Measurements from ENCODE around the gene GALNTL6. TPM values are rescaled to one million over a fixed set of nuclear protein-coding genes. Genes with fewer than 3 reads are reported as not detected.

Gene GALNTL6
- total and polyA plus RNA-seq, 3 experiments from 2014 or later, result not detected

GRCh38 chr4:172938072-172938829 is 1125.0 kb downstream of the GALNTL6 start:
- H3K9me3 ChIP-seq (ENCODE audit: low read length), result no peaks in the 10 kb centered on the region
- H3K27ac ChIP-seq (ENCODE audit: low read depth, low read length), result no peak overlapping the region
- no peaks in the 10 kb centered on the region for H3K4me1 ChIP-seq (ENCODE audit: insufficient read depth, low read length)
- DNase-seq, result no peak
- ChIA-PET POLR2A (no interaction called here), CTCF (no interaction called here)
- H3K36me3 ChIP-seq (ENCODE audit: insufficient read depth, low read length), result no peaks in the 10 kb centered on the region
- Mint-ChIP-seq H3K27me3 (peaks cover 8% of the 10 kb centered on the region in 2 donors), H3K36me3 (no peaks in the 10 kb centered on the region), H3K4me3 (no peak overlapping the region), H3K9me3 (peaks cover 0 to 6% (median 0%) of the 10 kb centered on the region in 5 donors), H3K27ac (no peak overlapping the region), H3K4me1 (no peaks in the 10 kb centered on the region)
- H3K4me3 ChIP-seq (ENCODE audit: low read length), result no peak overlapping the region
- no peaks in the 10 kb centered on the region for H3K27me3 ChIP-seq (ENCODE audit: insufficient read depth, low read length, poor library complexity, severe bottlenecking)

GRCh38 chr4:172938870-172939269 is 1125.7 kb downstream of the GALNTL6 start:
- Histone ChIP-seq H3K9me3 (ENCODE audit: low read length) (no peaks in the 10 kb centered on the region), H3K27me3 (ENCODE audit: insufficient read depth, low read length, poor library complexity, severe bottlenecking) (no peaks in the 10 kb centered on the region), H3K4me3 (ENCODE audit: low read length) (no peak overlapping the region), H3K36me3 (ENCODE audit: insufficient read depth, low read length) (no peaks in the 10 kb centered on the region), H3K27ac (ENCODE audit: low read depth, low read length) (no peak overlapping the region), H3K4me1 (ENCODE audit: insufficient read depth, low read length) (no peaks in the 10 kb centered on the region)
- H3K36me3 Mint-ChIP-seq, result no peaks in the 10 kb centered on the region
- POLR2A ChIA-PET, result no interaction called here
- no peak for DNase-seq
- no peaks in the 10 kb centered on the region for H3K4me1 Mint-ChIP-seq
- no peak overlapping the region for H3K27ac Mint-ChIP-seq
- H3K27me3 Mint-ChIP-seq, result peaks cover 5 to 8% of the 10 kb centered on the region in 2 donors
- CTCF ChIA-PET, result no interaction called here
- no peak overlapping the region for H3K4me3 Mint-ChIP-seq
- H3K9me3 Mint-ChIP-seq, result peaks cover 0 to 6% (median 0%) of the 10 kb centered on the region in 5 donors

GRCh38 chr4:172942840-172943239 is 1129.6 kb downstream of the GALNTL6 start:
- H3K9me3 Mint-ChIP-seq, result peaks cover 0 to 6% (median 0%) of the 10 kb centered on the region in 5 donors
- no peak overlapping the region for H3K4me3 Mint-ChIP-seq
- peaks cover 0 to 4% of the 10 kb centered on the region in 2 donors for H3K27me3 Mint-ChIP-seq
- no peaks in the 10 kb centered on the region for H3K4me1 Mint-ChIP-seq
- ChIA-PET CTCF (no interaction called here), POLR2A (no interaction called here)
- no peaks in the 10 kb centered on the region for H3K36me3 Mint-ChIP-seq
- Histone ChIP-seq H3K27me3 (ENCODE audit: insufficient read depth, low read length, poor library complexity, severe bottlenecking) (no peaks in the 10 kb centered on the region), H3K4me3 (ENCODE audit: low read length) (no peak overlapping the region), H3K9me3 (ENCODE audit: low read length) (no peaks in the 10 kb centered on the region), H3K4me1 (ENCODE audit: insufficient read depth, low read length) (no peaks in the 10 kb centered on the region), H3K36me3 (ENCODE audit: insufficient read depth, low read length) (no peaks in the 10 kb centered on the region), H3K27ac (ENCODE audit: low read depth, low read length) (no peak overlapping the region)
- H3K27ac Mint-ChIP-seq, result no peak overlapping the region
- DNase-seq, result no peak

GRCh38 chr4:172945611-172946010 is 1132.4 kb downstream of the GALNTL6 start:
- H3K36me3 Mint-ChIP-seq, result no peaks in the 10 kb centered on the region

GRCh38 chr4:172946503-172946902 is 1133.3 kb downstream of the GALNTL6 start:
- Histone ChIP-seq H3K9me3 (ENCODE audit: low read length) (no peaks in the 10 kb centered on the region), H3K27me3 (ENCODE audit: insufficient read depth, low read length, poor library complexity, severe bottlenecking) (no peaks in the 10 kb centered on the region), H3K36me3 (ENCODE audit: insufficient read depth, low read length) (no peaks in the 10 kb centered on the region), H3K27ac (ENCODE audit: low read depth, low read length) (no peak overlapping the region), H3K4me1 (ENCODE audit: insufficient read depth, low read length) (no peaks in the 10 kb centered on the region), H3K4me3 (ENCODE audit: low read length) (no peak overlapping the region)
- Mint-ChIP-seq H3K9me3 (peaks cover 0 to 6% (median 0%) of the 10 kb centered on the region in 5 donors), H3K4me1 (no peaks in the 10 kb centered on the region), H3K36me3 (no peaks in the 10 kb centered on the region), H3K27me3 (peaks cover 0 to 4% of the 10 kb centered on the region in 2 donors), H3K4me3 (no peak overlapping the region), H3K27ac (no peak overlapping the region)
- no peak for DNase-seq
- ChIA-PET POLR2A (no interaction called here), CTCF (no interaction called here)

More at GRCh38 chr4:172945611-172946010, 1132.4 kb downstream of the GALNTL6 start:
- ChIA-PET POLR2A (no interaction called here), CTCF (no interaction called here)
- peaks cover 0 to 6% (median 0%) of the 10 kb centered on the region in 5 donors for H3K9me3 Mint-ChIP-seq
- no peak overlapping the region for H3K4me3 ChIP-seq (ENCODE audit: low read length)
- no peak overlapping the region for H3K27ac Mint-ChIP-seq
- no peaks in the 10 kb centered on the region for H3K4me1 Mint-ChIP-seq
- no peak overlapping the region for H3K27ac ChIP-seq (ENCODE audit: low read depth, low read length)
- H3K4me3 Mint-ChIP-seq, result no peak overlapping the region
- H3K4me1 ChIP-seq (ENCODE audit: insufficient read depth, low read length), result no peaks in the 10 kb centered on the region
- H3K9me3 ChIP-seq (ENCODE audit: low read length), result no peaks in the 10 kb centered on the region
- DNase-seq, result no peak
- no peaks in the 10 kb centered on the region for H3K36me3 ChIP-seq (ENCODE audit: insufficient read depth, low read length)
- H3K27me3 Mint-ChIP-seq, result peaks cover 0 to 4% of the 10 kb centered on the region in 2 donors
- H3K27me3 ChIP-seq (ENCODE audit: insufficient read depth, low read length, poor library complexity, severe bottlenecking), result no peaks in the 10 kb centered on the region

GRCh38 chr4:172947594-172947993 is 1134.4 kb downstream of the GALNTL6 start:
- Histone ChIP-seq H3K27me3 (ENCODE audit: insufficient read depth, low read length, poor library complexity, severe bottlenecking) (no peaks in the 10 kb centered on the region), H3K4me1 (ENCODE audit: insufficient read depth, low read length) (no peaks in the 10 kb centered on the region), H3K4me3 (ENCODE audit: low read length) (no peak overlapping the region), H3K27ac (ENCODE audit: low read depth, low read length) (no peak overlapping the region), H3K36me3 (ENCODE audit: insufficient read depth, low read length) (no peaks in the 10 kb centered on the region), H3K9me3 (ENCODE audit: low read length) (no peaks in the 10 kb centered on the region)
- Mint-ChIP-seq H3K9me3 (peaks cover 0 to 4% (median 0%) of the 10 kb centered on the region in 5 donors), H3K27ac (no peak overlapping the region), H3K36me3 (no peaks in the 10 kb centered on the region), H3K27me3 (peaks cover 0 to 4% of the 10 kb centered on the region in 2 donors), H3K4me3 (no peak overlapping the region), H3K4me1 (no peaks in the 10 kb centered on the region)
- DNase-seq, result no peak
- ChIA-PET POLR2A (no interaction called here), CTCF (no interaction called here)

- Mint-ChIP-seq H3K4me3 (no peak overlapping the region), H3K4me1 (no peaks in the 10 kb centered on the region), H3K27ac (no peak overlapping the region), H3K27me3 (peaks cover 0 to 4% of the 10 kb centered on the region in 2 donors), H3K36me3 (no peaks in the 10 kb centered on the region), H3K9me3 (no peaks in the 10 kb centered on the region)
- no peak for DNase-seq
- no peak overlapping the region for H3K4me3 ChIP-seq (ENCODE audit: low read length)
- H3K27ac ChIP-seq (ENCODE audit: low read depth, low read length), result no peak overlapping the region
- H3K4me1 ChIP-seq (ENCODE audit: insufficient read depth, low read length), result no peaks in the 10 kb centered on the region
- H3K36me3 ChIP-seq (ENCODE audit: insufficient read depth, low read length), result no peaks in the 10 kb centered on the region
- ChIA-PET CTCF (no interaction called here), POLR2A (no interaction called here)
- no peaks in the 10 kb centered on the region for H3K27me3 ChIP-seq (ENCODE audit: insufficient read depth, low read length, poor library complexity, severe bottlenecking)
- H3K9me3 ChIP-seq (ENCODE audit: low read length), result no peaks in the 10 kb centered on the region
Observed at GRCh38 chr4:172950990-172951389, 1137.8 kb downstream of the GALNTL6 start.

- H3K4me3 ChIP-seq (ENCODE audit: low read length), result no peak overlapping the region
- Mint-ChIP-seq H3K9me3 (no peaks in the 10 kb centered on the region), H3K27me3 (peaks cover 0 to 4% of the 10 kb centered on the region in 2 donors), H3K36me3 (no peaks in the 10 kb centered on the region), H3K27ac (no peak overlapping the region), H3K4me3 (no peak overlapping the region), H3K4me1 (no peaks in the 10 kb centered on the region)
- POLR2A ChIA-PET, result no interaction called here
- no peaks in the 10 kb centered on the region for H3K27me3 ChIP-seq (ENCODE audit: insufficient read depth, low read length, poor library complexity, severe bottlenecking)
- no peaks in the 10 kb centered on the region for H3K9me3 ChIP-seq (ENCODE audit: low read length)
- CTCF ChIA-PET, result no interaction called here
- H3K27ac ChIP-seq (ENCODE audit: low read depth, low read length), result no peak overlapping the region
- no peak for DNase-seq
- no peaks in the 10 kb centered on the region for H3K4me1 ChIP-seq (ENCODE audit: insufficient read depth, low read length)
- no peaks in the 10 kb centered on the region for H3K36me3 ChIP-seq (ENCODE audit: insufficient read depth, low read length)
Observed at GRCh38 chr4:172951679-172952451, 1138.7 kb downstream of the GALNTL6 start.

Data from CD8-positive, alpha-beta memory T cell (primary cell).